K562 (cell line): ENCODE measurements around the gene ITGAL. TPM values are rescaled to one million over a fixed set of nuclear protein-coding genes. Genes with fewer than 3 reads are reported as not detected.
A peak's percentile ranks its signal among the peaks of the same experiment; 100 is the strongest.

Source experiments
- ARID1B ChIP-seq: fragments of 450-650 bp; IDR thresholded peaks from 2 replicates; pipeline ENCODE4 v1.6.1; 2016; ENCODE audit warnings: antibody characterized with exemption, mild to moderate bottlenecking, inconsistent platforms
- CBX2 ChIP-seq: fragments of 200-600 bp; sonication (generic); IDR thresholded peaks from one replicate; pipeline ENCODE4 v1.6.1; 2012; ENCODE audit warnings: mild to moderate bottlenecking, low read length, inconsistent platforms; ENCODE audit not compliant: insufficient read depth, poor library complexity, severe bottlenecking
- CCAR2 ChIP-seq: fragments of 200-400 bp; formaldehyde crosslinking; IDR thresholded peaks from 2 replicates; pipeline ENCODE4 v1.6.1; 2017; ENCODE audit warnings: mild to moderate bottlenecking, low read depth, low read length
- FUS ChIP-seq: fragments of 200-400 bp; formaldehyde crosslinking; optimal IDR thresholded peaks from 2 replicates; pipeline ENCODE3; 2017; ENCODE audit warnings: low read depth, low read length
- HDAC8 ChIP-seq: fragments of 450-650 bp; IDR thresholded peaks from 2 replicates; pipeline ENCODE4 v1.6.1; 2016; ENCODE audit warnings: mild to moderate bottlenecking, missing genetic modification characterization, moderate library complexity, missing compliant biosample characterization
- MAFG ChIP-seq: fragments of 450-650 bp; conservative IDR thresholded peaks from 2 replicates; pipeline ENCODE4 v1.6.1; 2016; ENCODE audit warnings: missing genetic modification characterization, missing compliant biosample characterization
- PML ChIP-seq: IDR thresholded peaks from 2 replicates; pipeline ENCODE4 v1.6.1; 2012; ENCODE audit warnings: low read length, inconsistent platforms
- PTTG1 ChIP-seq: fragments of 450-650 bp; IDR thresholded peaks from 2 replicates; pipeline ENCODE4 v1.6.1; 2016; ENCODE audit warnings: low read depth, mild to moderate bottlenecking, missing genetic modification characterization, missing compliant biosample characterization
- SMARCA4 ChIP-seq: fragments of 450-650 bp; IDR thresholded peaks from 2 replicates; pipeline ENCODE4 v1.6.1; 2016
- SRSF3 ChIP-seq: fragments of 200-400 bp; formaldehyde crosslinking; IDR thresholded peaks from 2 replicates; pipeline ENCODE4 v1.6.1; 2016; ENCODE audit warnings: mild to moderate bottlenecking, low read length, moderate library complexity; ENCODE audit not compliant: insufficient read depth
- STAG1 ChIP-seq: sonication (generic); formaldehyde crosslinking; IDR thresholded peaks from 2 replicates; pipeline ENCODE4 v1.5.0; 2020; ENCODE audit warnings: missing genetic modification reagents, borderline replicate concordance
- SUPT5H ChIP-seq: fragments of 450-650 bp; IDR thresholded peaks from 2 replicates; pipeline ENCODE4 v1.6.1; 2016
- TAF15 ChIP-seq: fragments of 200-400 bp; formaldehyde crosslinking; IDR thresholded peaks from 2 replicates; pipeline ENCODE4 v1.6.1; 2017; ENCODE audit warnings: mild to moderate bottlenecking, low read depth, low read length, moderate library complexity
- TCFL5 ChIP-seq: fragments of 250-450 bp; sonication (Bioruptor Pico); conservative IDR thresholded peaks from 2 replicates; pipeline ENCODE4 v1.6.1; 2021; ENCODE audit warnings: mild to moderate bottlenecking, moderate library complexity, matching md5 sums
- ZNF124 ChIP-seq: sonication (generic); formaldehyde crosslinking; IDR thresholded peaks from 2 replicates; pipeline ENCODE4 v1.8.1; 2022; ENCODE audit warnings: missing genetic modification reagents
- ZNF184 ChIP-seq: sonication (generic); formaldehyde crosslinking; IDR thresholded peaks from 2 replicates; pipeline ENCODE4 v1.5.0; 2020; ENCODE audit warnings: missing genetic modification reagents
- ZNF699 ChIP-seq: fragments of 250-450 bp; sonication (Bioruptor Pico); IDR thresholded peaks from 2 replicates; pipeline ENCODE4 v1.8.0; 2021; ENCODE audit warnings: mild to moderate bottlenecking, moderate library complexity; ENCODE audit not compliant: insufficient replicate concordance
- polyA plus RNA-seq, 8 experiments: library from polyadenylated mRNA; depleted of rRNA in 4 of 8; stranded (reverse) in 5 of 8; unstranded in 3 of 8; fragments of >200 nt; fragmentation: Nextera tagmentation in 2 of 8; fragmentation: Illumina TruSeq in 1 of 8; extraction: Ambion mirVana in 2 of 8; extraction: Trizol in 1 of 8; gene quantifications; 2 replicates each; pipeline versions ENCODE4 v1.2.1 to v1.2.3, GENCODE V29; 2011 to 2014; ENCODE audit warnings: inconsistent platforms in 1 of 8, missing spikeins in 1 of 8
- total RNA-seq, 7 experiments: library from RNA; depleted of rRNA in 6 of 7; stranded (reverse); fragments of >200 nt in 6 of 7; fragmentation: Illumina TruSeq in 2 of 7; extraction: Trizol in 2 of 7; gene quantifications; 2 replicates each; pipeline versions ENCODE4 v1.2.1 to v1.2.3, GENCODE V29; 2011 to 2021; ENCODE audit warnings: low replicate concordance in 1 of 7
- TF ChIP-seq, protein P1 (sequence below): fragments of 250-450 bp; sonication (Bioruptor Pico); IDR thresholded peaks from 2 replicates; pipeline ENCODE4 v1.9.0; 2021; ENCODE audit warnings: mild to moderate bottlenecking, inconsistent platforms
- TF ChIP-seq, protein P2 (sequence below): fragments of 450-650 bp; IDR thresholded peaks from 2 replicates; pipeline ENCODE4 v1.6.1; 2017; ENCODE audit warnings: antibody characterized with exemption, mild to moderate bottlenecking
- TF ChIP-seq, protein P3 (sequence below): fragments of 250-450 bp; sonication (Bioruptor Pico); IDR thresholded peaks from 2 replicates; pipeline ENCODE4 v1.5.0; 2021; ENCODE audit warnings: mild to moderate bottlenecking, moderate library complexity

ITGAL gene
- total and polyA plus RNA-seq, 9 of the 15 experiments (the other 6 are each of a cell fraction or from before 2014, with no cell fraction given), result 0.01 to 0.53 TPM; not detected in 7

DNA sequence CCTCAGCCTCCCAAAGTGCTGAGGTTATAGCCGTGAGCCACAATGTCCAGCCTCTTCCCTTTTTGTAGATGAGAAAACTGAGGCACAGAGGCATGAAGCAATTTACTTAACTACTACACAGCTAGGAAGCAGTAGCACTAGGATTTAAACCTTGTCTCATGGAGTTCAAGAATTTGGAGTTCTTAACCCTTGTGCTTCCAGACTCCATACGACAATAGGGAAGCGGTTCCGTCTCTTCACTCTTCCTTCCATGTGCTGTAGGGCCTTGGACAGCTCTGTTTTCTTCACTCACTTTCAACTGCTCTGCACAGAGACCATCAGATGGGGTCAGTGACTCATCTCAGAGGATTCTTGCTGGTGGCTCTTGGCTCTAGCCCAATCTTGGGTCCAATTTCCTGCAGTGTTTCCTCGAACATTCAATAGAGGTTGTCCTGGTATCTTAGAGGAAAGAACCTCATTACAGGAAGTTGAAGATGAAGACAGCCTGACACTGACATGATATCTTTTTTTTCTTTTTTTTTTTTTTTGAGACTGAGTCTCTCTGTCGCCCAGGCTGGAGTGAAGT lies 19.3 kb downstream of the ITGAL start (continued):
- no peak for TF ChIP-seq CBX2
- no peak for TF ChIP-seq TAF15
- TF ChIP-seq, protein P1, sequence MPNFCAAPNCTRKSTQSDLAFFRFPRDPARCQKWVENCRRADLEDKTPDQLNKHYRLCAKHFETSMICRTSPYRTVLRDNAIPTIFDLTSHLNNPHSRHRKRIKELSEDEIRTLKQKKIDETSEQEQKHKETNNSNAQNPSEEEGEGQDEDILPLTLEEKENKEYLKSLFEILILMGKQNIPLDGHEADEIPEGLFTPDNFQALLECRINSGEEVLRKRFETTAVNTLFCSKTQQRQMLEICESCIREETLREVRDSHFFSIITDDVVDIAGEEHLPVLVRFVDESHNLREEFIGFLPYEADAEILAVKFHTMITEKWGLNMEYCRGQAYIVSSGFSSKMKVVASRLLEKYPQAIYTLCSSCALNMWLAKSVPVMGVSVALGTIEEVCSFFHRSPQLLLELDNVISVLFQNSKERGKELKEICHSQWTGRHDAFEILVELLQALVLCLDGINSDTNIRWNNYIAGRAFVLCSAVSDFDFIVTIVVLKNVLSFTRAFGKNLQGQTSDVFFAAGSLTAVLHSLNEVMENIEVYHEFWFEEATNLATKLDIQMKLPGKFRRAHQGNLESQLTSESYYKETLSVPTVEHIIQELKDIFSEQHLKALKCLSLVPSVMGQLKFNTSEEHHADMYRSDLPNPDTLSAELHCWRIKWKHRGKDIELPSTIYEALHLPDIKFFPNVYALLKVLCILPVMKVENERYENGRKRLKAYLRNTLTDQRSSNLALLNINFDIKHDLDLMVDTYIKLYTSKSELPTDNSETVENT, result no peak
- TF ChIP-seq ZNF184 (CRISPR knock-in tag), result no peak
- peak; percentile 81 for TF ChIP-seq ARID1B
- no peak for TF ChIP-seq STAG1 (CRISPR knock-in tag)
- TF ChIP-seq PML, result no peak; the same call in 1 of the 2 replicates
- peak; percentile 88 for TF ChIP-seq SMARCA4
- TF ChIP-seq SRSF3, result no peak
- no peak for TF ChIP-seq MAFG (tag)
- TF ChIP-seq, protein P2, sequence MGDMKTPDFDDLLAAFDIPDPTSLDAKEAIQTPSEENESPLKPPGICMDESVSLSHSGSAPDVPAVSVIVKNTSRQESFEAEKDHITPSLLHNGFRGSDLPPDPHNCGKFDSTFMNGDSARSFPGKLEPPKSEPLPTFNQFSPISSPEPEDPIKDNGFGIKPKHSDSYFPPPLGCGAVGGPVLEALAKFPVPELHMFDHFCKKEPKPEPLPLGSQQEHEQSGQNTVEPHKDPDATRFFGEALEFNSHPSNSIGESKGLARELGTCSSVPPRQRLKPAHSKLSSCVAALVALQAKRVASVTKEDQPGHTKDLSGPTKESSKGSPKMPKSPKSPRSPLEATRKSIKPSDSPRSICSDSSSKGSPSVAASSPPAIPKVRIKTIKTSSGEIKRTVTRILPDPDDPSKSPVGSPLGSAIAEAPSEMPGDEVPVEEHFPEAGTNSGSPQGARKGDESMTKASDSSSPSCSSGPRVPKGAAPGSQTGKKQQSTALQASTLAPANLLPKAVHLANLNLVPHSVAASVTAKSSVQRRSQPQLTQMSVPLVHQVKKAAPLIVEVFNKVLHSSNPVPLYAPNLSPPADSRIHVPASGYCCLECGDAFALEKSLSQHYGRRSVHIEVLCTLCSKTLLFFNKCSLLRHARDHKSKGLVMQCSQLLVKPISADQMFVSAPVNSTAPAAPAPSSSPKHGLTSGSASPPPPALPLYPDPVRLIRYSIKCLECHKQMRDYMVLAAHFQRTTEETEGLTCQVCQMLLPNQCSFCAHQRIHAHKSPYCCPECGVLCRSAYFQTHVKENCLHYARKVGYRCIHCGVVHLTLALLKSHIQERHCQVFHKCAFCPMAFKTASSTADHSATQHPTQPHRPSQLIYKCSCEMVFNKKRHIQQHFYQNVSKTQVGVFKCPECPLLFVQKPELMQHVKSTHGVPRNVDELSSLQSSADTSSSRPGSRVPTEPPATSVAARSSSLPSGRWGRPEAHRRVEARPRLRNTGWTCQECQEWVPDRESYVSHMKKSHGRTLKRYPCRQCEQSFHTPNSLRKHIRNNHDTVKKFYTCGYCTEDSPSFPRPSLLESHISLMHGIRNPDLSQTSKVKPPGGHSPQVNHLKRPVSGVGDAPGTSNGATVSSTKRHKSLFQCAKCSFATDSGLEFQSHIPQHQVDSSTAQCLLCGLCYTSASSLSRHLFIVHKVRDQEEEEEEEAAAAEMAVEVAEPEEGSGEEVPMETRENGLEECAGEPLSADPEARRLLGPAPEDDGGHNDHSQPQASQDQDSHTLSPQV, result peak; percentile 63; the same call in 1 of the 2 replicates
- no peak for TF ChIP-seq HDAC8 (tag)
- no peak for TF ChIP-seq ZNF124
- no peak for TF ChIP-seq FUS
- no peak for TF ChIP-seq CCAR2
- TF ChIP-seq ZNF699 (CRISPR knock-in tag), result no peak
- no peak for TF ChIP-seq PTTG1 (tag)
- 0 out of 2 replicates have a peak, but pooled peaks have one; percentile 32 for TF ChIP-seq SUPT5H
- TF ChIP-seq, protein P3, sequence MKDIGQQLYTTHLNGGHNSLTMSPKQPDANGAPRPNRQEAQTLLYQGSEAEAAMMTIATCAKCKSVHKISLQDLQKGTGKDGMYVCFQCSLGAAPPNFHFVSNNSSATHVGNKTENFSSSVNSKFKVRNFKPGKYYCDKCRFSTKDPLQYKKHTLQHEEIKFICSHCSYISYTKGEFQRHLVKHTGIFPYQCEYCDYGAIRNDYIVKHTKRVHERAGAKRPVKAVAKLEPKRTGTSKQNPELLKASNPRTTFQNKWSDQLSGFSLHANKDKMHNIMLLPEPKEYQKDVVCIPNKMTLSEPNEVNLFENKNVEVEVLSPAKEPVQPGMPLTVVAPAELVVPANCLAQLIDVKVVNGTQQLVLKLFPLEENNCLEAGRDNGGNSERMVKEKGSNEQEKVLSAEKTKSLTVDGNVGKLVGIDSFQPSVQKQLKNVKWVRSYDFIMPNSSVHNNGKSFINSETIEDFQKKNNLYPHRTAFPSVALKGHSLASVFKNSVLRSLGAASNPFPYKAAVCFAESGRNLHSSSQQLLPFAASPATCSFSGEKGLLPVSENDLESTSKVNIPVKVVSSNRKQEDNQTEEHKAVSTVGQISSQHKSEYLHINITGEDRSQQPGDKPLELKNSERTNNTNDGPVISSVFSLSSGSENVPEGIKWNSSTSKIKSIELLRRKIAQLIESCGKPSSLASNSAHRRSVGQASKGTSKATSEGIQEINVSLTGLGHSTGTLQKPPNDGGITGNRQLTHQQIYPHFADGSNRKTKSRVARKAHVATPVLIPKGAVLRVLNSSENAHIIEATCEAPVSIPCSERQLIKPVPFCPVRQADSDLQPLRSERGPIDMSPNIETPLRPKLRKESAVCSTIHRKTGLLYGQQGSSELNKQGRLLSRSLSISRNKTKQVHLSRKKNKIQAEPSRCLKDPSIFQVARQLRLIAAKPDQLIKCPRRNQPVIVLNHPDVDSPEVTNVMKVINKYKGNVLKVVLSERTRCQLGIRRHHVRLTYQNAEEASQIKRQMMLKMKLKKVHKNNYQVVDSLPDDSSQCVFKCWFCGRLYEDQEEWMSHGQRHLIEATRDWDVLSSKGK (CRISPR knock-in tag), result no peak
- TF ChIP-seq TCFL5 (CRISPR knock-in tag), result no peak
